ENCODE measurements around the gene B9D2. TPM values are rescaled to one million over a fixed set of nuclear protein-coding genes. Genes with fewer than 3 reads are reported as not detected.

B9D2 gene
- total and polyA plus RNA-seq, 7 donors: 7.2 to 14.5 (median 10.1) TPM

- Histone ChIP-seq H3K4me3 (no peak overlapping the region), H3K36me3 (peaks cover 0 to 78% (median 39%) of the 10 kb centered on the region in 4 donors), H3K27ac (no peak overlapping the region), H3K27me3 (no peaks in the 10 kb centered on the region), H3K9me3 (no peaks in the 10 kb centered on the region), H3K4me1 (peaks cover 0 to 27% (median 26%) of the 10 kb centered on the region in 4 donors)
- intact Hi-C loops (cut with DNase I): no loop called here
- DNase-seq: no peak
- 76 to 88% methylated on average over 19 of the region's 19 CpGs for WGBS, 2 donors
- TF ChIP-seq EP300 (IDR thresholded peaks at IDR 0.05): no peak
- no peak for TF ChIP-seq POLR2A (IDR thresholded peaks at IDR 0.05)
- no peak for TF ChIP-seq POLR2AphosphoS5 (IDR thresholded peaks at IDR 0.05)
Observed at GRCh38 chr19:41318696-41319499, 45.1 kb downstream of the B9D2 start.

- Histone ChIP-seq H3K27me3 (no peaks in the 10 kb centered on the region), H3K9me3 (no peaks in the 10 kb centered on the region), H3K4me1 (peaks cover 0 to 11% (median 10%) of the 10 kb centered on the region in 4 donors), H3K4me3 (no peak overlapping the region), H3K27ac (no peak overlapping the region), H3K36me3 (peaks cover 0 to 86% (median 47%) of the 10 kb centered on the region in 4 donors)
- intact Hi-C loops (cut with DNase I): no loop called here
- WGBS, 2 donors: 97 to 98% methylated on average over 24 of the region's 24 CpGs
- DNase-seq: no peak
- TF ChIP-seq CTCF (IDR thresholded peaks at IDR 0.05) (no peak), POLR2A (IDR thresholded peaks at IDR 0.05) (no peak), POLR2AphosphoS5 (IDR thresholded peaks at IDR 0.05) (no peak), EP300 (IDR thresholded peaks at IDR 0.05) (no peak)
Observed at GRCh38 chr19:41316306-41316920, 47.5 kb downstream of the B9D2 start.

GRCh38 chr19:41311613-41312012, 52.3 kb downstream of the B9D2 start:
- H3K9me3 ChIP-seq: no peaks in the 10 kb centered on the region
- intact Hi-C loops (cut with DNase I): loop anchor here (5.0 kb wide), 1 partner anchor 41 kb away; the partner anchor contains the start of gene TGFB1
- peaks cover 6 to 52% (median 18%) of the 10 kb centered on the region in 4 donors for H3K36me3 ChIP-seq
- no peak for TF ChIP-seq EP300 (IDR thresholded peaks at IDR 0.05)
- no peak for TF ChIP-seq POLR2AphosphoS5 (IDR thresholded peaks at IDR 0.05)
- no peak for TF ChIP-seq CTCF (IDR thresholded peaks at IDR 0.05)
- no peak for TF ChIP-seq POLR2A (IDR thresholded peaks at IDR 0.05)
- WGBS, 2 donors: 92% methylated on average over 8 of the region's 8 CpGs
- H3K27me3 ChIP-seq: no peaks in the 10 kb centered on the region
- no peak for DNase-seq
- H3K4me3 ChIP-seq: no peak overlapping the region
- H3K4me1 ChIP-seq: peaks cover 0 to 37% (median 36%) of the 10 kb centered on the region in 4 donors
- H3K27ac ChIP-seq: no peak overlapping the region

- WGBS, 2 donors: 46 to 68% methylated on average over 5 of the region's 5 CpGs
Observed at GRCh38 chr19:41311072-41311471, 52.9 kb downstream of the B9D2 start.

GRCh38 chr19:41310033-41310831, 53.7 kb downstream of the B9D2 start, which contains the start of gene CCDC97:
Gene CCDC97 (plus strand): TSS chr19:41310172. CDS start chr19:41310311, 139 bp downstream.
- H3K9me3 ChIP-seq: no peaks in the 10 kb centered on the region
- H3K4me1 ChIP-seq: peaks cover 0 to 41% (median 36%) of the 10 kb centered on the region in 4 donors
- TF ChIP-seq EP300 (IDR thresholded peaks at IDR 0.05) (peak in 2 of 4 donors; percentile 21 to 26), POLR2AphosphoS5 (IDR thresholded peaks at IDR 0.05) (peak; percentile 79 to 89 (median 88)), CTCF (IDR thresholded peaks at IDR 0.05) (no peak), POLR2A (IDR thresholded peaks at IDR 0.05) (peak; percentile 58 to 78)
- H3K27me3 ChIP-seq: no peaks in the 10 kb centered on the region
- 0% methylated on average over 47 of the region's 47 CpGs for WGBS, 2 donors
- intact Hi-C loops (cut with DNase I): loop anchor here (5.0 kb wide), 1 partner anchor 42 kb away; the partner anchor contains the start of gene TGFB1
- DNase-seq: peak; percentile 92
- peak within 1 kb of the TSS; percentile 88 to 96 (median 95) for H3K27ac ChIP-seq
- H3K4me3 ChIP-seq: peak within 1 kb of the TSS; percentile 61 to 83 (median 68)
- H3K36me3 ChIP-seq: peaks cover 19 to 52% (median 26%) of the 10 kb centered on the region in 4 donors

More at GRCh38 chr19:41311072-41311471, 52.9 kb downstream of the B9D2 start:
- Histone ChIP-seq H3K27ac (peak overlapping the region; percentile 88 to 96 (median 95)), H3K27me3 (no peaks in the 10 kb centered on the region), H3K4me1 (peaks cover 0 to 37% (median 36%) of the 10 kb centered on the region in 4 donors), H3K36me3 (peaks cover 10 to 52% (median 18%) of the 10 kb centered on the region in 4 donors), H3K9me3 (no peaks in the 10 kb centered on the region), H3K4me3 (peak overlapping the region; percentile 61 to 83 (median 68))
- no peak for DNase-seq
- intact Hi-C loops (cut with DNase I): loop anchor here (5.0 kb wide), 1 partner anchor 41 kb away; the partner anchor contains the start of gene TGFB1
- TF ChIP-seq POLR2A (IDR thresholded peaks at IDR 0.05): no peak
